ENCODE measurements around the gene LRRC9. TPM values are rescaled to one million over a fixed set of nuclear protein-coding genes. Genes with fewer than 3 reads are reported as not detected.

The LRRC9 gene
- total and polyA plus RNA-seq, 7 donors: not detected

GRCh38 chr14:60085693-60086092 lies 165.7 kb downstream of the LRRC9 start:
- H3K9me3 ChIP-seq: no peaks in the 10 kb centered on the region
- no peak overlapping the region for H3K27ac ChIP-seq
- no peak overlapping the region for H3K4me3 ChIP-seq
- intact Hi-C loops (cut with DNase I): no loop called here
- no peaks in the 10 kb centered on the region for H3K4me1 ChIP-seq
- TF ChIP-seq POLR2A (IDR thresholded peaks at IDR 0.05) (no peak), EP300 (IDR thresholded peaks at IDR 0.05) (no peak), POLR2AphosphoS5 (IDR thresholded peaks at IDR 0.05) (no peak), CTCF (IDR thresholded peaks at IDR 0.05) (no peak)
- DNase-seq: no peak
- no peaks in the 10 kb centered on the region for H3K27me3 ChIP-seq
- H3K36me3 ChIP-seq: no peaks in the 10 kb centered on the region
- WGBS, 2 donors: 94% methylated on average over 3 of the region's 3 CpGs

- 88 to 95% methylated on average over 3 of the region's 3 CpGs for WGBS, 2 donors
- Histone ChIP-seq H3K9me3 (no peaks in the 10 kb centered on the region), H3K27me3 (no peaks in the 10 kb centered on the region), H3K4me1 (no peaks in the 10 kb centered on the region), H3K4me3 (no peak overlapping the region), H3K27ac (no peak overlapping the region), H3K36me3 (no peaks in the 10 kb centered on the region)
- TF ChIP-seq POLR2A (IDR thresholded peaks at IDR 0.05): no peak
- no peak for TF ChIP-seq EP300 (IDR thresholded peaks at IDR 0.05)
- no peak for DNase-seq
- intact Hi-C loops (cut with DNase I): no loop called here
Observed at GRCh38 chr14:60087668-60088067, 167.7 kb downstream of the LRRC9 start.

- TF ChIP-seq POLR2A (IDR thresholded peaks at IDR 0.05) (no peak), POLR2AphosphoS5 (IDR thresholded peaks at IDR 0.05) (no peak), EP300 (IDR thresholded peaks at IDR 0.05) (no peak), CTCF (IDR thresholded peaks at IDR 0.05) (no peak)
- no peak overlapping the region for H3K27ac ChIP-seq
- H3K36me3 ChIP-seq: no peaks in the 10 kb centered on the region
- WGBS, 2 donors: 63 to 71% methylated on average over 4 of the region's 4 CpGs
- intact Hi-C loops (cut with DNase I): no loop called here
- no peaks in the 10 kb centered on the region for H3K27me3 ChIP-seq
- peaks cover 0 to 14% (median 13%) of the 10 kb centered on the region in 4 donors for H3K4me1 ChIP-seq
- no peaks in the 10 kb centered on the region for H3K9me3 ChIP-seq
- H3K4me3 ChIP-seq: no peak overlapping the region
- no peak for DNase-seq
Observed at GRCh38 chr14:60089221-60089620, 169.3 kb downstream of the LRRC9 start.

GRCh38 chr14:60090864-60091519 lies 171.0 kb downstream of the LRRC9 start:
- Histone ChIP-seq H3K27ac (peak overlapping the region; percentile 94 to 97 (median 95)), H3K36me3 (no peaks in the 10 kb centered on the region), H3K4me3 (peak overlapping the region; percentile 58 to 65 (median 62)), H3K9me3 (no peaks in the 10 kb centered on the region), H3K4me1 (peaks cover 0 to 28% (median 25%) of the 10 kb centered on the region in 4 donors), H3K27me3 (no peaks in the 10 kb centered on the region)
- DNase-seq: peak; percentile 80
- intact Hi-C loops (cut with DNase I): no loop called here
- no peak for TF ChIP-seq EP300 (IDR thresholded peaks at IDR 0.05)
- TF ChIP-seq CTCF (IDR thresholded peaks at IDR 0.05): no peak
- no peak for TF ChIP-seq POLR2A (IDR thresholded peaks at IDR 0.05)
- TF ChIP-seq POLR2AphosphoS5 (IDR thresholded peaks at IDR 0.05): no peak
- 11 to 12% methylated on average over 16 of the region's 16 CpGs for WGBS, 2 donors

- H3K9me3 ChIP-seq: no peaks in the 10 kb centered on the region
- H3K4me3 ChIP-seq: peak within 1 kb of the TSS; percentile 58 to 65 (median 62)
- WGBS, 2 donors: 0% methylated on average over 88 of the region's 88 CpGs
- H3K36me3 ChIP-seq: no peaks in the 10 kb centered on the region
- H3K27ac ChIP-seq: peak within 1 kb of the TSS; percentile 94 to 97 (median 95)
- no peaks in the 10 kb centered on the region for H3K27me3 ChIP-seq
- TF ChIP-seq EP300 (IDR thresholded peaks at IDR 0.05) (peak; percentile 38 to 87 (median 74)), POLR2AphosphoS5 (IDR thresholded peaks at IDR 0.05) (peak; percentile 93 to 98 (median 94)), POLR2A (IDR thresholded peaks at IDR 0.05) (peak; percentile 77 to 78), CTCF (IDR thresholded peaks at IDR 0.05) (no peak)
- intact Hi-C loops (cut with DNase I): loop anchor here (1.0 kb wide), 1 partner anchor 156 kb away; no protein-coding TSS in a partner anchor
- peaks cover 0 to 32% (median 25%) of the 10 kb centered on the region in 4 donors for H3K4me1 ChIP-seq
- DNase-seq: peak; percentile 99
Observed at GRCh38 chr14:60091550-60092525, 171.9 kb downstream of the LRRC9 start, which contains the start of gene PCNX4. Gene PCNX4, plus strand, starts transcription at chr14:60091923. Its CDS starts 15,716 bp downstream, at chr14:60107639.
